Measurements from ENCODE around the gene LIN7A.

Gene LIN7A

GRCh38 chr12:80814453-80814852 is 123.3 kb downstream of the LIN7A start:
- DNase-seq (ENCODE audit: insufficient read length, low spot score) = no peak
- no peak for TF ChIP-seq CTCF (IDR thresholded peaks at IDR 0.05; ENCODE audit: insufficient read depth, missing control alignments)
- no peak for FAIRE-seq

GRCh38 chr12:80813820-80814219 is 123.9 kb downstream of the LIN7A start:
- no peak for FAIRE-seq
- TF ChIP-seq CTCF (IDR thresholded peaks at IDR 0.05; ENCODE audit: insufficient read depth, missing control alignments) = no peak
- DNase-seq (ENCODE audit: insufficient read length, low spot score) = no peak

GRCh38 chr12:80811957-80812708 is 125.6 kb downstream of the LIN7A start:
- FAIRE-seq (no peak), DNase-seq (ENCODE audit: insufficient read length, low spot score) (no peak)
- TF ChIP-seq CTCF (IDR thresholded peaks at IDR 0.05; ENCODE audit: insufficient read depth, missing control alignments) = no peak

GRCh38 chr12:80810874-80811273 is 126.9 kb downstream of the LIN7A start:
- DNase-seq (ENCODE audit: insufficient read length, low spot score) = no peak
- no peak for TF ChIP-seq CTCF (IDR thresholded peaks at IDR 0.05; ENCODE audit: insufficient read depth, missing control alignments)
- FAIRE-seq = no peak

- no peak for TF ChIP-seq CTCF (IDR thresholded peaks at IDR 0.05; ENCODE audit: insufficient read depth, missing control alignments)
- FAIRE-seq (no peak), DNase-seq (ENCODE audit: insufficient read length, low spot score) (no peak)
These were observed 130.0 kb downstream of the LIN7A start for GRCh38 chr12:80807640-80808288.

GRCh38 chr12:80805106-80805505 is 132.6 kb downstream of the LIN7A start:
- DNase-seq (ENCODE audit: insufficient read length, low spot score) = no peak
- TF ChIP-seq CTCF (IDR thresholded peaks at IDR 0.05; ENCODE audit: insufficient read depth, missing control alignments) = no peak
- no peak for FAIRE-seq
